HG03159 (cell line): ENCODE results near the gene WNT2.

Experiments
- ATAC-seq: cut with Tn5 transposase; IDR thresholded peaks from one replicate; pipeline ENCODE4 v1.9.1; 2021; ENCODE audit warnings: mild to moderate bottlenecking, moderate library complexity; ENCODE audit not compliant: unreplicated experiment

Gene WNT2

GRCh38 chr7:117322741-117323304 lies at the start of gene WNT2:
Gene WNT2 (minus strand): TSS chr7:117323058. CDS start chr7:117322989, 69 bp downstream.
- no peak for ATAC-seq

- ATAC-seq = no peak
These were observed 49.2 kb upstream of the WNT2 start for GRCh38 chr7:117372073-117372472.

DNA sequence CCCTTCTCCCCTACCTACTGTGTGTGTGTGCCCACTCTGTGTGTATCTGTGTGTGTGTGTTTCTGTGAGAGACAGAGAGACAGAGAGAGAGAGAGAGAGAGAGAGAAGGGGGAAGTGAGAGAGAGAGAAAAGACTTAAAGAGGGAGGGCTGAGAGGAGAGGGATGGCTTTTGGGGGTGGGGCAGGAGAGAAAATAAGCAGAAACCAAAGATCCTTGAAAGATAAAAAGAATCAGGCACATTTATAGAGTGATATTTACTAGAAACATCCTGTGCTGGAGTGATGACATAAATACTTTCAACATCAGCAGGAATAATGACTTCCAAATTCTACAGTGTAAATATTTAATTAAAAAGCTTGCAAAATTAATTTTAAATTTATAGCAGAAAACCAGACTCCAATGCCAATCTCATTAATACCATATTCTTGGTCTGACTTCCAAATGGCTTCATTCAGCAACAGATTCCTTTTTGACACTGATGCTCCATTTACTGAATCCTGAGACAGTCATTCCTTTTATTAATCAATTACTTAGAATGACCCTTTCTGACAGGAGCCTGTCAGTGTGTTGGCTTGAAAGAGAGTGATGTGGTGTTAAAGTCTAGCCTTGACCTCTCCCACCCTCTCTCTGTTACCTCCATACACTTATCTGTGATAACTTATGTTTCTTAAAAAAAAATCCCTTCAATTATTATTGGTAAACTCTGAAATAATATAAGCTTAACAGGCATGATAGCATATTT lies 41.7 kb upstream of the WNT2 start:
- no peak for ATAC-seq

DNA sequence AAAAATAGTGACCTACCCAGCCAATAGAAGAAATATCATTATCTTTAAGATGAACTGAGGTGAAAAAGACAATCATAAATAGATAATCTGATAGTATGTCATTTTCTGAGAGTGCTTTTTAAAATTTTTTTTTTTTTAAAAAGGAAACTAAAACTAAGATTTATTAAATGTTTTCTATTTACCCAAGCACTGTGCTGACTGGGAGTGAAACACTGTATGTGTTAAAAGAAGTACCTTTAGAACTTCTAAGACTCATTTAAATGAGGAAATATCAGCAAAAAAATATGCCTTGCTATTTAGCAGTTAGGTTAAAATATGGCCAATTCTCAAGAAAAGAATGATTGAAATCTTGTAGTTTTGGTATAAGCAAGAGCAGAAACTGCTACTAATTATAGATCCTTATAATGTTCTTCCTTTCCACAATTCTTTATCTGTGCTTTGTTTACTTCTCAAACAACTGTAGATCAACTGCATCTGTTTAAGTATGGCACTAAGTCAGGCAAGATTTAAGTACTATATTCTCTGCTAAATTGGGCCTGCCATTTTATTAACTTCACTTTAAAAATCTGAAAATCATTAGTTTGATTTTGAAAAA lies 39.5 kb upstream of the WNT2 start:
- no peak for ATAC-seq

- ATAC-seq = no peak
These were observed 27.2 kb upstream of the WNT2 start for GRCh38 chr7:117350027-117350426.

GRCh38 chr7:117349570-117349969 lies 26.7 kb upstream of the WNT2 start:
- no peak for ATAC-seq

GRCh38 chr7:117347962-117348672 lies 25.3 kb upstream of the WNT2 start:
- ATAC-seq = peak; percentile 69

- ATAC-seq = peak; percentile 14
These were observed 24.6 kb upstream of the WNT2 start for GRCh38 chr7:117347480-117347879.

DNA sequence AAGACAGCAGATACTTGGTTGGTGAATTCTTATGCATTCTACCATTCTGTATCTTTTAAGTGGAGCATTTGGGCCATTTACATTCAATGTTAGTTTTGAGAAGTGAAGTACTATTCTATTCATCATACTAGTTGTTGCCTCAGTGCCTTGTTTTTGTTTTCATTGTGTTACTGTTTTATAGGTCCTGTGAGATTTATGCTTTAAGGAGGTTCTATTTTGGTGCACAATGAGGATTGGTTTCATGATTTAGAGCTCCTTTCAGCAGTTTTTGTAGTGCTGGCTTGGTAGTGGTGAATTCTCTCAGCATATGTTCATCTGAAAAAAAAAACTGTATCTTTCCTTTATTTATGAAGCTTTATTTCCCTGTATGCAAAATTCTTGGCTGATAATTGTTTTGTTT lies 23.3 kb upstream of the WNT2 start:
- no peak for ATAC-seq

DNA sequence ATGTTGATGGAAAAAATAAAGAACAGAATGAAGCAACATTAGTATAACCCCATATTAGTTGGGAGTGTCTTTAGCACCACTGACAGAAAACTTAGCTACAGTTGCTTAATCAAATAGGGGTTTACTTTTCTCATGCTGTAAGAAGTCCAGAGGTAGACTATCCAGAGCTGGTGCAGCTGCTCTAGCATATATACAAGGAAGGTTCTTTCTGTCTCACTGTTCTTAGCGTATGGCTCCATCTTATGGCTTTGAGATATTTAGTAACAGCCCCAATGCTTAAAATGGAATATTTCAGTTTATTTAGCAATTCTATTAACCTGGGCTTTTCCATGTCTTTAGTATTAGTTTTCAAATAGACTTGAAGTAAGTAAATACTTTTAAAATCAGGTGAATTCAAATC lies 15.2 kb upstream of the WNT2 start:
- no peak for ATAC-seq

DNA sequence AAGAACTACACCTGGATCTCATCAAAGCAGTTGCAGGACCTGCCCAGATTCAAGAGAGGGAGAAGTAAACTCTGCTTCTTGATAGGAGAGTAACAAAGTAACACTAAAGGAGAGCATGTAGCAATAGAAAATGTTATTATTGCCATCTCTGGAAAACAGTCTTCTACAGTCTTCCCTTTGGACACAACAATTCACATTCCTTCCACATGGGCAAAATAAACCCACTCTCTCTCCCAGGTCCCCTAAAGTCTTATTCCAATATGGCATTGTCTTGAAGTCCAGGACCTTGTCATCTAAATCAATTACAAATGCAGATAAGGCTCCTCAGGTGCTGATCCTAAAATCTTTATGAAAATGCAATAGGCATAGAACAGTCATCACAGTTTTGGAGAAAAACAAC lies 10.3 kb upstream of the WNT2 start:
- ATAC-seq = no peak

DNA sequence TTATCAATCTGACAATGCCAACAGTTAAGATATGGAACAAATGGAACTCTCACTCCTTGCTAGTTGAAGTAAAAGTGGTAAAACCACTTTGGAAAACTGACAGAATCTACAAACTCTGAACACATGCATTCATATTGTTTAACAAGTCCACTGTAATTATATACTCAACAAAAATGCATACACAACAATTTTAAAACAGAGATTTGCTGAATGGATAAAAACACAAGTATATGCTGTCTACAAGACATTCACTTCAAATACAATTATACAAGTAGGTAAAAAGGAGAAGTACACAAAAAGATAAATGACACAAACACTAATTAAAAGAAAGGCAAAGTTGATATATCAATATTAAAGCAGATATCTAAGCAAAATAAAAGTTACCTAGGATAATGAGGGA lies 9.2 kb upstream of the WNT2 start:
- no peak for ATAC-seq

DNA sequence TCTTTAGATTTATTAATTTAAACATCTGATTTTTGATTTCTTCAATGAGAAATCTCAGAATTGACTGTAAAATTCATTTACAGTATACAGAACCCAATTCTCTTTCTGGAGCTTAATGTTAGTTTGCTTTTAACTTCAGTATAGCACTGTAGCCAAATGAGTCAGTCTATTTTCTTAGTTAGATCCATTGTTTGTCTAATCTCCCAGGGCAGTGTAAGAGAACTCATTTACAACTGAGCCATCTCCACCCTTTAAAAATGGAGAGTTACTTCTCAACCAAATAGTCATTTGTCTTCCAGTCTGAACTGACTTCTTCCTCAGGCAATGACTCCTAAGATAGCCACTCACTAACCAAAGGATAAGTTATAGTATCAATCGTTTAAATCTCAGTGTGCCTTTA lies 3.0 kb upstream of the WNT2 start:
- no peak for ATAC-seq

DNA sequence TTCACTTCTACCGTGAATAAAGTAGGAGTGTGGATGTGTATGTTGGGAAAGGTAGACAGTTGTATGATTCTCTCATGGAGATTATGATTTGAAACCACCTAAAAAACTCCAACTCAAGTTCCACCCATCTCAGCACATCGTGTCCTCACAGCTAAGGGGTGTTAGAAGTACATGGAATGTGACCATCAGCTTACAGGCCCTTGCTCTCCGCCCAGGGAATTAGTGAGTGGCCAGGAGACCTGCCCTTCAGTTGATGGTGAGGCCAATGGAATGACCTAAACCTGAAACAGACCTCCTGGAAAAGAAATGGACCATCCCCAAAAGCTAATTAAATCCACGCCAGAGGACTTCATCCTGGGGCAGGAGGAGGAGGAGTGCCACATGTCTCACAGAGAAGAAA lies 2.1 kb upstream of the WNT2 start:
- no peak for ATAC-seq

GRCh38 chr7:117323851-117324711 lies 1.2 kb upstream of the WNT2 start:
- no peak for ATAC-seq

DNA sequence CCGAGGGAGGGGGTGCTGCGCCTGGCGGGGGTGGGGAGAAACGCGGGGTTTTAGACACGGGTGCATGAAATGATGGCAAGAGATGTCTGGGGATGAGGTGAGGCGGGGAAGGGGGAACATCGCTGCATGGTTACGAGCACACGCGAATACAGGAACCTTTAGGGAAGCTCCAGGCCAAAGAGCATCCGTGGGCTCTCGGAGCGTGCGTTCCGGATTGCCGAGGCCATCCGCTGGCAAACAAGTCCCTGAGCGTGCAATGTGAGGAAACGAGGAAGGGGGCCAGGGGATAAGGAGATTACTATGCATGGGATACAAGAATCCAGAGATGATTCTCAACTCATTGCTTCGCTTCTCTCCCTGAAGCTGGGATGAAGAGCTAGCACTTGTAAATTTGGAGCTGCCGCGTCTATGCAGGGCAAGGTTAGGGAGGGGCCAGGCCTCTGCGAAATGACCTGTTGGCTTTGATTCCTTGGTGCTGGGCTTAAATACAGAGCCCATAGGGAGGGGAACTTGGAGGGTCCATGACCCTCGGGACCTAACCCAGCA lies 520 bp upstream of the WNT2 start:
- ATAC-seq = no peak

DNA sequence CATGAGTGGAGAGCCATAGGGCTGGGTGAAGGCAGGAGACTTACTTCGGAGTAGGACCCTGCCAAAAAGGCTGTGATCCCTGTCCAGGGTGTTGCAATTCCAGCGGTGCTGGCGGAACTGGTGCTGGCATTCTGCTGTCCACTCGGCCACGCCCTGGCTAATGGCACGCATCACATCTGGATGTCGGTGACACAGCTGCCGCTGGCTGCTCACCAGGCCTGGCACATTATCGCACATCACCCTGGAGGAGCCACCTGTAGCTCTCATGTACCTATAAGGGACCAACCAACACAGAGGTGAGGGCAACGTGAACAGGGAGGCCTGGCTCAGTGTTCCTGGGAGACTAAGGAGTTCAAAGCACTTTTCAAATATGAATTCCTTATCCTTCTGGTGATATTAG lies 2.3 kb downstream of the WNT2 start:
- ATAC-seq = no peak

DNA sequence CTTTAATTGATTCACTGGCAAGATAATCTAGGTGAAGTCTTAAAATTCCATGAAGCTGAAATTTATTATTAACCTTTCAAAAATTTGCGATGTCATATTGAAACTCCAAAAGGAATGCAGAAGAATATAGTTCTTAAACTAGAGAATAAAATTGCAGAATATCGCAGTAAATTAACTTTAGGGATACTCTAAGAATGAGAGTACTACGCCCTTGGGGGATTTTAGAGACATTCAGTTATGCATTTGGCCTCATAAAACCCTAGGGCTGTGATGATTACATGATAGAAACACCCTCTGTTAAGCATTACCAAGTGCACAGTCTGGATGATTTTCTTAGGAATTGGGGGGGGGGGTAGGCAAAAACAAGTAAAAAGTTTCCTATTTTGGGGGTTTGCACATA lies 3.7 kb downstream of the WNT2 start:
- ATAC-seq = no peak

DNA sequence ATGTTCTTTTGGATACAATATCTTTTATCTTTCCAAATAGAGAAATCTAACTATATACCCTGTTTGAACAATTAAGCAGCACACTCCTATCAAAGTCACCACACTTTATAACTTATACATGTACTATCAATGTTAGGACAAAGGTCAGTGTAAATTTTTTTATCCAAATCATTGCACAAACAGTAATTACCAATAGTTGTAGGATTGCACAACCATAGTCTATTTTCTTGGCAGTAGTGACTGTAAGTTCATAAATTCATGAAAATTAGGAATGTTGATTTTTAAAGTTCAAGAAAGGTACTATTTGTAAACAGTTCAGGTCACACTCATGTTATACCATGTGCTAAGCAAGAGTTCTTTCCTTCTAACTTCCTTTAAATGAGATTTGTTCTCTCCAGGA lies 9.3 kb downstream of the WNT2 start:
- no peak for ATAC-seq
